GM03348 (cell line): ENCODE measurements around the gene TLE1.

Experiments
- DNase-seq: peaks from one replicate; pipeline ENCODE4 v3.0.0; 2012; ENCODE audit warnings: low spot score

TLE1 gene

GRCh38 chr9:81549500-81550206, 139.7 kb downstream of the TLE1 start:
- no peak for DNase-seq

GRCh38 chr9:81548911-81549310, 140.4 kb downstream of the TLE1 start:
- no peak for DNase-seq

DNA sequence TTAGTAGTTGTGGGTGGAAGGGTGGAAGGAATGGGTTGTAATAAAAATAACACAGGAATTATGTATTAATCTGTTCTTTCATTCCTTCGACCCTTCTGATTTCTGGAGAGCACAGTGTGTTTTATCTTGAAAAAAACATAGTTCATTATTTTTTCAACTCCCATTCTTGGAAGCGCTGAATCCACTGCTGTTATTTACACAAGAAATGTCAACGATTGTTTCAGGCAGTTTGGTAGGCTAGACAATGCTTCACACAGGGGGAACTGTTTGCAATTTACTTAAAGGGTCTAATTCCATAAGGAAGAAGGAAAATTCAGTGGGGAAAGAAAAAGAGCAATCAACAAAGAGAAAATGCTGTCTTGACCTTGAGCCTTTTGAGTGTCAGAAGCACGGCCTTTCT, 142.9 kb downstream of the TLE1 start:
- no peak for DNase-seq

DNA sequence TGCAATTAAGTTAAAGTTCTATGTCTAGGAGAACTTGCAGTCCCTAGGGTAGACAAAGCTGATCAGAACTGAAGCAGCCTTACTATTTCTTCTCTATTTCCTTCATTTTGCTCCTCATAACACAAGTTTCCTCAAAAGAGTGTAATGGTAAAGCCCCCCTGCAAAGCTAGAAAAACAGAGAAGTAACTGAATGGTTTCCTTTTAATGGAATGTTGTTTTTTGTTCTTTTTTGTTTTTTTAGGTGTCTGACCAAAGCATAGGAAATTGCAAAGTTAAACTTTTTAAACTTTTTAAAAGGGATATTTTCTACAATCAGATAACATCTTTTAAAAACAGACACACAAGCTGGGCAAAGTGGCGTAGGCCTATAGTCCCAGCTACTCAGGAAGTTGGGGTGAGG, 145.7 kb downstream of the TLE1 start:
- no peak for DNase-seq

- DNase-seq = no peak
Observed at GRCh38 chr9:81542118-81542889, 147.0 kb downstream of the TLE1 start.

GRCh38 chr9:81540142-81540710, 149.1 kb downstream of the TLE1 start:
- no peak for DNase-seq

GRCh38 chr9:81539317-81539716, 150.0 kb downstream of the TLE1 start:
- DNase-seq = no peak

GRCh38 chr9:81538890-81539289, 150.5 kb downstream of the TLE1 start:
- no peak for DNase-seq

- no peak for DNase-seq
Observed at GRCh38 chr9:81537964-81538363, 151.4 kb downstream of the TLE1 start.

DNA sequence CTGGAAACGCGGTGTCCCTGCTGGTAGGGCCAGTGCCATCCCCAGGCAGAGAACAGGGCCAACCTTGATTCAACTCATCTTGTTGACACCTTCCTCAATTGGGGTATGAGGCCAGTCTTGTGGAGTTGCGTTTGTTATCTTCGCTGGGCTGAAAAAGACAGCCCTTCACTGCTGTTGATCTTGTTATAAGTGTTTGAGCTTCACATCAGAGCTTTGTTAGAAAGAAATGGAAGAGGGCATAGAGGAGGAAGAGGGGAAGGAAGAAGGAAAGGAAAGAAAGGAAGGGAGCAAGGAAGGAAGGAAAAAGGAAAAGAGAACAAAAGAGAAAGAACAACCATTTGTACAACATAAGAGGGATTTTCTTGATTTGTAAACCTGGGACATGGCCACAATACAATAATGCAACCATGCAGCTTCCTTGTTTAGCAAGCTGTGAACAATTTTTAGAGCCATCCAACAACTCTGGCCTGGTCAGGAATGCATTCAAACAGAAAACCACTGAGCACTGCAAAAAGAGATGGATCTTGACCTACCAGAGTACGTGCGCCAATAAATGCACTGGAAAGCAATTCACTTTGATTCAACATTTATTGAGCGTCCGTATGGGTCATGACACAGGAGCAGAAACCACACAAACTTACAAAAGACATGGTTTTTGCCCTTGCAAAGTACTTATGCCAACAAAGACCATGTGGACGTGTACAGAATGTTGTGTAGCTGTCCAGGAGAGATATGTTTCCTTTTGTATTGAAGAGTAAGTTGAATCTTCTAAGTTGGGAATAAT, 152.9 kb downstream of the TLE1 start:
- DNase-seq = no peak

GRCh38 chr9:81535542-81536241, 153.7 kb downstream of the TLE1 start:
- no peak for DNase-seq

DNA sequence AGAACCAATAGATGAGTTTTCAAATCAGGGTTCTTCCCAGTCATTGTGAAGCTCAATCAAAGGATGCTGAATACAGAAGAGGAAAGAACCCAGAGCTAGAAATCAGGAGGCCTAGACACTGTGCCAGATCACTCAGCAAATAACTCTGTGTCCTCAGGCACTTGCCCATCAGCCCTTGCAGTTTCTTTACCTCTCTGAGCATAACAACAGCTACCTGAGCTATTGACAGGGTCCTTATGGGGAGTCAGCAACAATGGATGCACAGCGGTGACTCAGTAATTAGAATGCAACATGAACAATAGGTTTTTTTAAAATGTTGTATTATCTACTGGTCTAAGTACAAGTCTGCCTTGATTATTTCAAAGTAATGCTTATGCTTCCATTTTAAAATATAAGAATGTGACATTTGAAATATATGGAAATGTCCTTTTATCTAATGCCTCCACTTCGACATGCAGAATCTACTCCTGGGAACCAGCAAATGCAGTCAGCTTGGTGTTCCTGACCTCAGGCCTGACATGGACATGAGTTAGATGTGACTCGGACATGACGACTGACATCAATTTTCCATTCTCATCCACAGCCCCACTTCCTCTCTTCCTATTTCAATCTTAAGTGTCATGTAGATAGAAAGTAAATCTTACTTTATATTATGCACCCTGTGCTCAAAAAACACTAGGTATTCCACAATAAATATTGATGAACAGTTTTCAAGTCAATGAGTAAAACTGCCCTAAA, 155.0 kb downstream of the TLE1 start:
- DNase-seq = no peak
